HG03575 (cell line): ENCODE data around the gene MAGI1.

ENCODE experiments used
- ATAC-seq: cut with Tn5 transposase; IDR thresholded peaks from one replicate; pipeline ENCODE4 v1.9.1; 2021; ENCODE audit not compliant: unreplicated experiment, insufficient number of reproducible peaks, low FRiP score; ENCODE audit errors: extremely low read depth

MAGI1 gene

DNA sequence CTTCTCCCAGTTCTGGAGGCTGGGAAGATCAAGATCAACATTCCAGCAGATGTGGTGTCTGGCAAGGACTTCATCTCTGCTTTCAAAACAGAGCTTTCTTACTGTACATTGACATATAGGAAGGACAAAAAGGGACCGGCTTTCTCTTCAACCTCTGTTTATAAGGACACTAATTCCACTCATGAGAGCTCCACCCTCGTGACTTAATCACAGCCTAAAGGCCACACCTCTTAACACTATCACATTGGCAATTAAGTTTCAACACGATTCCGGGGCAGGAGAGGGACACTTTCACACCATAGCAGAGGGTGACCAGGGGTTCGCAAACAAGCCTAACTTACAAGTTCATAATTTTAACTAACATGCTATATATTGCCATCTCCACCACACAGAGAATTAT is 231.5 kb downstream of the MAGI1 start:
- no peak for ATAC-seq

DNA sequence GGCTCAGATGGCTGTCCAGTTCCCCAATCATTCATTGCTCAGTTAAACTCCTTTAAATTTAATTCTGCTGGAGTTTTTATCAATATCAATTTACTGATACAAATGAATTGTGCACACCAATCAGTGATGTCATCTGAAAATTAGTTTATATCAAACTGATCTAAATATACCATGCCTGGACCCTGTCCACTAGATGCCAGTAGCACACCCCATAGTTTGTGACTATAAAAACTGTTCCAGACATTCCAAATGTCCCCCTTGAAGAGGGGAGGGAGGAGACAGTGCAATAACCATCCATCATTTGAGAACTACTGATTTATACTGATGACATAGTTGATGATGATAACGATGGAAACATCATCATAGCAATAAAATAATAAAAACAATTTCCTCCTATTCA is 232.1 kb downstream of the MAGI1 start:
- no peak for ATAC-seq

DNA sequence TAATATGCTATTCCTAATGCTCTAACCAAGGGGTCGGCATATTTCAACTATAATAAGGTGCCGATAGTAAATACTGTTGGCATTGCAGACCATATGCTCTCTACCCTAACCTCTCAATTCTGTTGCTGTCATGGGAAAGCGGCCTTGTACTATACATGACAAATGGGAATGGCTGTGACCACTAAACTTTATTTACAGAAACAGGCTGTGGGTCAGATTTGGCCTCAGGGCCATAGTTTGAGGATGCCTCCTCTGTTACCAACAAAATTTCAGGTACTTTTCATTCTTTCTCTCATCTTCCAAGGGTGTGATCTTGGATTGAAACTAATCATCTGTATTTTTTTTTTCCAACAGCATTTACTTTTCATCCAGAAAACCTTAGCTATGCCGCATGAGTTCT is 242.0 kb downstream of the MAGI1 start:
- ATAC-seq = no peak

DNA sequence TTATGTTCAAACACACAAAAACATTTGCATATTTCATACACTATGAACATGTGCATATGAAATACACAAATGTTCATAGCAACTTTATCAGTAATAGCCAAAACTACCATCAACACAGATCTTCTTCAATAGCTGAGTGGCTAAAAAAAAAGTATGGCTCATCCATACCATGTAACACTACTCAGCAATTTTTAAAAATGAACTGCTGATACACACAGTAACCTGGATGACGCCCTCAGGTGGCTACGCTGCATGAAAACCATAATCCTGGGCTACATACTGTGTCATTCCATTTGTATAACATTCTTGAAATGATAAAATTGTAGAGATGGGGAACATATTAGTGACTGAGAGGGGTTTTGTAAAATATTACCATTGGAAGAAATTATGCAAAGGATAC is 243.6 kb downstream of the MAGI1 start:
- no peak for ATAC-seq

DNA sequence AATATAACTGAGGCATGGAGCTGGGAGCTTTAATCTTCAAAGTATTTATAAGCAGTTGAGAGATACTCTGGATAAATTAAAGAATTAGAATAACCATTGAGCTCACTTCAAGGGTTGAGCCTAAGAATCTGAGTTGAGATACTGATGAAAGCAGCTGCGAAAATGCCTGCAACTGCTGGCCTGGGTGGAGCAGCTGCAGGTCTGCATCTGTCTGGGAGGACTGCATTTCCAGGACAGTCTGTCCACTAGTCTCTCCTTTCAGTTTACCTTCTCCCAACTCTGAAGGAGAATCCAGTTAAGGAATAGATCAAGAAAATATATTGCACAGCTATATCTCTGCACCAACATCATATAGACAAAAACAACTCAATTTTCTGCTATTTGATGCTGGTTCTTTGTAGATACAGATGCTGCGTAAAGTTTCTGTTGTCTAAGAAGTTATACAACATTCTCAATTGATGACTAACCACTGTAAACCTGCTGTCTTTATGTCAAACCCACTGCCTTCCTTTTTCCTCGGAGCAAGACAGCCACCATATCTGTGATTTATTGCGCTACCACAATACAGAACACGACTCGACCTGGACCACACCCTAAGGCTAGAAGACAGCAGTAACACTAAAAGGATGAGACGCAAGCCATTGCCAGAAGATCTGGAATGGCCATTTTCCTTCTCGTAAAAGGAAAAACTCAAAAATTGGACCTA is 245.1 kb downstream of the MAGI1 start:
- ATAC-seq = no peak

DNA sequence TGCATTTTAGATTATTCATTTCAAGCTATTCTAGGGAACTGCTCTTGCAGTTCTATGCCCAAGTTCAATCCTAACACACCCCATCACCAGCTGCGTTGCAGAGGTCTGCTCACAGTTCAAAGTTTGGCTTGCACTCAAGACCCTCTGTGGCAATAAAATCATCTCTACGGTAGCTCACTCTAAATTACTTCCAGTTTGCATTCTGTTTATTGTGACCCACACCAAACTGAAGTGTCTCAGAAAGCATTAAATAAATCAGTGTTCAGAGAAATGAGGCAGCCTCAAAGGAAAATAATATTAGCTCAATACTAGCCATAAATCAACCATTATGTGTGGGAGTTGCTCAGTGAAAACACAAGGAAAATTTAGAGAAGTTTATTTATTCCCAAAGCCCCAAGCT is 250.3 kb downstream of the MAGI1 start:
- ATAC-seq = no peak

DNA sequence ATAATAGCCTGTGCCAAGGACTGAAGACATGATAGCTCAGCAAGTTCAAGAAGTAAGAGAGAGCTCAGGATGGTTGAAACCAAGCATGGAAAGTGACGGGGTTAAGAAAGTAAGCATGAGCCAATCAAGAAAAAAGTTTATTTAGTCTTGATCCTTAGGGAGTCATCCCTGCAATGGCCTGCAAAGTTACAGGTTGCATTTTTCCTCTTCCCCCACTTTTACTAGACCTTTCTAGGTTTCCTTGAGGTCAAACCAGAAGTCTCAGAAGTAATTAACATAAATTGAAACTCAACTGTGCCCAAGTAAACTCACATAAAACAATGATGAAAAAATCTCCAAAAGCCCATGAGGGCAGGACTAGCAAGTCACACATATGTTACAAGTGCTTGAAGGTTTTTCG is 250.9 kb downstream of the MAGI1 start:
- no peak for ATAC-seq

DNA sequence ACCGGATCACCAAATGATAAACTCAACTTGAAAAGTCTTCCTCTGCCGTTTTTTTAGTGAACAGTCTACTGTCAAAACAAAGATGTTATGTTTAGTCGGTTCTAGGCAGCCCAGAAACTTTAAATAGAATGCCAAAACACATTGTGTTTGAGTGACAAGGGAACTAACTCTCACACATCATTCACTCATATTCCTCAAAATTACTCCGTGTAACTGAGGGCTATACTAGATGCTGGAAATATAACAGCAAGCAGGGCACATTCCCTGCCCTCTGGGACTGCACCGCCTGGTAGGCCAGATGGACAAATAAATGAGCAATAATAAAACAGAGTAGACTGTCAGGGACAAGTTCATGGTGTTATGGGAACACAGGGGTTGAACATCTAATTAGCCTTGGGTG is 251.4 kb downstream of the MAGI1 start:
- no peak for ATAC-seq

DNA sequence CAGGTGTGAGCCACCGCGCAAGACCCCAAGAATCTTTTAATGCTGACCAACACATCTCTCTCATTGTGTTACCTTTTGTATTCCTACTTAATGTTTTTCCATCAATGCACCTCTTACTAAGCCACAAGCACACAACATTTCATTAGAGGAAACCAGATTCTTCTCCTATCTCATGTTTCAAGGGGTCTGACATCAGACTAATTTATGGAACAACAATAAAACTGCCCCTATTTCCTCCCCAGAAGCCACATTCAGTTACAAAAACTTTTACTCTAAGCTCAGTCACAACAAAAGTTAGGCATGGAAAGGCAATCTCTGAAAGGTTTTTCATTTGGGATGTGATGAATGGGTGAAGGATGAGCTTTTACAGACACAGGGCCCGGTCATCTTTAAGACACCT is 251.8 kb downstream of the MAGI1 start:
- ATAC-seq = no peak

DNA sequence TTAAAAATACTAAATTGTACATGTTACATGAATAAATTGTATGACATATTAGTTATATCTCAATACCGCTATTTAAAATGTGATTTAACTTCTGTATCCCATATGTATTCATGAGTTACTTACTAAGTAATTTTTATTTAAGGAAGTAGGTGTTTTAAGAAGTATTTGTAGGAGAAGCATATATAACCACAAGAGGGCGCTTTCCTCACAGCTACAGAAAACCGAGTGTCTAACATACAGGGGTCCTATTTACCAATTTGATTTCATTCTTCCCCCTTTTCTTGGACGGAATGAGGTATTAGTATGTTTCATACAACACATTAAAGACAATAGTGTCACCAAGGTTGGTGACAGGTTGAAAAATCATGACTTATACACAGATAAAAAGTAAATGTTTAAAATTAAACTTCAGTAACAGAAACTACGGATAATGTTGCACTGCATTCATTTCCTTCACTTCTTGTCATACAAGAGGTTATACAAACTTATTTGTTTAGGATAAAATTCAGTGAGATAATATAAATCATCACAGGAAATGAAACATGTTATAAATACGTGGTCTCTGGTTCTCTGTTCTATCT is 253.6 kb downstream of the MAGI1 start:
- ATAC-seq = no peak

DNA sequence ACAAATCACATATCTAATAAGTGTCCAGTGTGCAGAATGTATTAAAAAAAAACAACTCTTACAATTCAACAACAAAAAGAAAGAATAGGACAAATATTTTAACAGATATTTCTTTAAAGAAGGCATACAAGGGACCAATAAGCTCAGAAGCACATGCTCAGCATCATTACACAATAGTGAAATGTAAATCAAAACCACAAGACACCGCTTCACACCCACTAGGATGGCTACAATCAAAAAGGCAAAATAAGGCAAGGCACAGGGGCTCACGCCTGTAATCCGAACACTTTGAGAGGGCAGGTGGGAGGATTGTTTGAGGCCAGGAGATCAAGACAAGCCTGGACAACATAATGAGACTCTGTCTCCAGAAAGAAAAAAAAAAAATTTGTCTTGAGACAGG is 255.6 kb downstream of the MAGI1 start:
- ATAC-seq = no peak

DNA sequence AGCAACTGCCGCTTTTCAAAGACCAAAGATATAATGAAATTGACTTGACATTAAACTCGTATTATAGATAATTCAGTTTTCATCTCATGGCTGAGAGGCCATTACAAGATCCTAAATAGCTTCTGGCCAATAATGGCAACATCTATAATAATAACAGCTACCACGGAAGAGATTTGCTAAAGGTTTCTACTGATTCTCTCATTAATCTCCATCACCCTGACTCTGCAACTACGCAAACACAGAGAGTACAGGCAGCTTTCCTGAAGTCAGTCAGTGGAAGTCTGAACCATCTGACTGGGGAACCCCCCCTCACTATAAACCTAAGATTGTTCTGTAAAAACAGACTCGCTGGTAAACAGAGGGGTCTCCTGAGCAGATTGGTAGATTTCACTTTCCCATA is 257.1 kb downstream of the MAGI1 start:
- ATAC-seq = no peak

DNA sequence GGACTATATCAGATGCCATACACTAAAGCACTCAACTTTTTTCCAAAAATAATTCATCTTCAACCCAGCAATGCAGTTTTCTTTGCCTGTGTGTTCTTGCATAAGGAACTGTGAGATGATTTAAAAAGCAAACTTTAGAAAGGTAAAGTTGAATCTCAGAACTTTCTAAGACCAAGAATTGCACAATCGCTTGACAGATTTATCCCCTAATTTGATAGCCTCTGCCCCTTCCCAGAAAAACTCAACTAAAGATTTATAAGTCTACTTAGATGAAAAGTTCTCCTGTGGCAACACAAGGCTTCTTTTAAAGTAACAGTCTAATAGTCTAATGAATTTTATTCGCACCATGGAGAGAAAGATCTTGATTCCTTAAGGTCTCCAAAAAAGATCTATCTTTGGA is 259.3 kb downstream of the MAGI1 start:
- ATAC-seq = no peak

DNA sequence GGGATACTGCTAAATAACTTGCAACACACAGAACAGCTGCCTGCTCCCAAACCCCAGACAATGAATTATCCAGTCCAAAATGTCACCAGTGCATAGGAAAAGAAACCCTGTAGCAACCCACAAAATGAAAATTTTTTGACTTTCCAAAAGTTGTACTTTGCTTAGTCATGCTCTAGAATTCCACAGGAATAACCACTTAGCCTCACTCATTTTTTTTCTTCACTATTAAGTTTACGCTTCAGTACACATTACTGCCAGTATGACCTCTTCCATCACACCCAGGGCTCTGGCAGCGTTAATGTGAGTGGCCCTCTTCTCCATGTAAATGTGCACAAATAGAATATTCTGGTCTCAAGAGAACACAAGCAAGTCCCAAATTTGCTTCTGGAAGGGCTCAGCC is 259.8 kb downstream of the MAGI1 start:
- ATAC-seq = no peak

DNA sequence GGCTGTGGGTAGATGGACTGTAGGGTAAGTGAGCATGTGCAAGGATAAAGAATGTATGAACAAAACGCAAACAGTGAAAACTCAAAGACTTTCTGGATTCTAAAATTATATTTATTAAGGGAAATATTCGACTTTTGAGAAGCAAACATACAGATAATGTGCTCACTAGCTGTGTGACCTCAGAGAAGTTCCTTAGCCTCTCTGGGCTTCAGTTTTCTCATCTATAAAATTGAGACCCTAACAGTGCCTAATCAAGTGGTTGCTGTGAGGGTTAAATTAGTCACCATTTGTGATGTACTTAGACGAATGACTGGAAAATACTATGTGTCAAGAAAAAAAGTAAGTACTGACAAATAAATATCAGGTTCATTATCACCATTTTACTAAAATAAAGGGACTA is 261.7 kb downstream of the MAGI1 start:
- ATAC-seq = no peak

DNA sequence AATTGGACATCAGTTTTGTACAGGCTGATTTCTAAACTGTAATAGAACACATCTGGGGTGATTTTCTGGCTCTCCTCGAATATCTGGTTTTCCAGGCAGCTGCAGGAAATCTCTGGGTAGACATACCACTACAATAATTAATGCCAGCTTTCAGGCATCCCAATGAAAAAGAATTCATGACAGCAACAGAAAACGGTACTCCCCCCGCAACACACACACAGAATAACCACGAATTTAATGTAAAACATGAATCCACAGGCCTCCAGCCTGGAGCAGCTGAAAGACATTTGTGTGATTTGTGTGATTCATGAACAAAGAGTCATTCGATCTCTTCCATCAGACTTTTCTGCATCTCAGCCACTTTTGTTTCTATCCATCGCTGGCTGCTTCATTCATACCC is 262.2 kb downstream of the MAGI1 start:
- ATAC-seq = no peak

DNA sequence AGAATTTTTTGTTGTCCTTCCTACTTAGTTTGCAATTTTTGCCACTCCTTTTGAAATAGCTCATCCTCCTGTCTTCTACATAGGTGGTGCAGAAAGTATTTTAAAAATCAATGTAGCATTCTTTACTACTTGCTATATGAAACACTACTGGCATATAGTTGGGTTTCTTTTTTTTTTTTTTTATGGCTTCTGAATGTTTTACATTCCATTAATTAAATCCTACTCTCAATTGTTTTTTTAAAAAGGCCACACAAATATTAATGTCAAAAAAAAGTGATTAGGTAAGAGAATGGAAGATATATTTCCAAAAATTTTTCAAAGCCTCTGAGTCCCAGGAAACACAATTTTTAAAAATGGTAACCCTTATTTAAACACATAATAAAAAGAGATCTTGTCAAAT is 262.6 kb downstream of the MAGI1 start:
- no peak for ATAC-seq

DNA sequence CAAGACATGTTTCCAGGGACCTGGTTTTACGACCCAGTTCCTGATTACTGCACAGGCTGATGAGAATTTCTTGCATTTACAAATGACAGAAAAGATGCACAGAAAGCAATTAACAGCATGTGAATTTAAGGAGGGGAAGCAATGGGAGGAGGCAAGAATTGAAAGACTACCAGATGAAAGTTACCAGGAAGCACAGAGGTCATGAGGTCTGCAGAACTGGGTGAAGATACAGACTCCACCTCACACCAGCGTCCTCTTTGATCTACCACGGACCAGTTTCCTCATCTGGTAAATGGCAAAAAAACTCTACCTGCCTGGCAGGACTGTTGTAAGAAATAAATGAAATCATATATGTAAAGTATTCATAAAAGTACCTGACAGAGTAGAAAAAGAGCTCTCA is 266.0 kb downstream of the MAGI1 start:
- ATAC-seq = no peak

DNA sequence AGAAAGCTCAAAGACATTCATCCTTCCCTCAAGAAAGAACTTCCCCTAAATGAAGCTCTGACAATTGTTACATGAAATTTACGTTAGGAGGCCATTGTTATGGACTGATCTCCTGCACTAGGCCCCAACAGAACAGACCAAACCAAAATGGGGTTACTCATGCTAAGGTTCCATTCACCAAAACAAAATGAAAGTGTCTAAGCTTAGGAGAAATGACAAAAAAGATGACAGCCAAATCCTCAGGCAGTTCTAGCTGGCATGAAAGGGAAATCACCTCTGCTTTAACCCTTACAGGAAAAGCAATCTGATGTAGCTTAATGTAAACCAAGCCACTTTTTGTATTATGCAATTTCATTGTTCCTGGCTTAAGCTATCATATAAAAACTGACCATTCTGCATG is 271.2 kb downstream of the MAGI1 start:
- no peak for ATAC-seq

DNA sequence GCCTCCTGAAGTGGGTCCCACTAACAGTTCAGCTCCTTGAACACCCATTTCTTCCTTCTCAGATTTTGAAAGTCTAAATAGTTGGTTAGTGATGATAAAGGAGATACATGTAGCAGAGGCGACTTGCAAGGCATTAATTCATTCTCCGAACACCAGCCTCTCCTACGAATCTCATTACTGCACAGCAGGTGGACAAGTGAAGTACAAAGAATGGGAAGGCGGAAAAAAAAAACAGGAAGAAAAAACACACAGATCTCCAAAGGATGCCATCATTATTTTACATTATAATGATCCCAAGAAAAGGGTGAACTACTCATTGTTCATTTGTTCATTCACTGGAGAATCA is 276.5 kb downstream of the MAGI1 start:
- no peak for ATAC-seq
